Fibroblast of pulmonary artery (primary cell): ENCODE measurements around the gene CRTC1.
A peak's percentile ranks its signal among the peaks of the same experiment; 100 is the strongest.

Experiments used
- DNase-seq: peaks from one replicate; pipeline ENCODE4 v3.0.0-alpha.2; 2010; ENCODE audit warnings: low read depth
- H3K4me3 ChIP-seq: replicated peaks from 2 replicates; pipeline ENCODE4 v1.5.1; 2011; ENCODE audit warnings: low read depth, mild to moderate bottlenecking, control low read depth, low read length, moderate library complexity
- CTCF ChIP-seq: IDR thresholded peaks from 2 replicates; pipeline ENCODE4 v1.5.1; 2011; ENCODE audit warnings: mild to moderate bottlenecking, control low read depth, low read length, inconsistent platforms; ENCODE audit errors: missing control alignments

CRTC1 gene

GRCh38 chr19:18776736-18777135 is 93.3 kb downstream of the CRTC1 start:
- H3K4me3 ChIP-seq: no peak overlapping the region
- no peak for TF ChIP-seq CTCF
- peak; percentile 13 for DNase-seq

GRCh38 chr19:18777301-18778075 is 94.0 kb downstream of the CRTC1 start:
- no peak for DNase-seq
- TF ChIP-seq CTCF: no peak
- H3K4me3 ChIP-seq: no peak overlapping the region

GRCh38 chr19:18778076-18778389 is 94.6 kb downstream of the CRTC1 start:
- DNase-seq: no peak
- H3K4me3 ChIP-seq: no peak overlapping the region
- no peak for TF ChIP-seq CTCF

GRCh38 chr19:18778826-18779495 is 95.5 kb downstream of the CRTC1 start:
- no peak overlapping the region for H3K4me3 ChIP-seq
- no peak for TF ChIP-seq CTCF
- DNase-seq: no peak

- no peak for DNase-seq
- no peak overlapping the region for H3K4me3 ChIP-seq
- no peak for TF ChIP-seq CTCF
These were observed 96.6 kb downstream of the CRTC1 start for GRCh38 chr19:18780081-18780480.

- H3K4me3 ChIP-seq: no peak overlapping the region
- DNase-seq: no peak
- TF ChIP-seq CTCF: peak; percentile 5
These were observed 97.2 kb downstream of the CRTC1 start for GRCh38 chr19:18780631-18781030.
